ENCODE data around the gene SHC2. TPM values are rescaled to one million over a fixed set of nuclear protein-coding genes. Genes with fewer than 3 reads are reported as not detected.
"Not testable (repeated sequence)": the region's sequence is repeated elsewhere in the genome, so short reads cannot be mapped to it uniquely, and the experiment has no call there.

Gene SHC2
- total RNA-seq, 1 experiment from 2014 or later = 19.6 TPM

DNA sequence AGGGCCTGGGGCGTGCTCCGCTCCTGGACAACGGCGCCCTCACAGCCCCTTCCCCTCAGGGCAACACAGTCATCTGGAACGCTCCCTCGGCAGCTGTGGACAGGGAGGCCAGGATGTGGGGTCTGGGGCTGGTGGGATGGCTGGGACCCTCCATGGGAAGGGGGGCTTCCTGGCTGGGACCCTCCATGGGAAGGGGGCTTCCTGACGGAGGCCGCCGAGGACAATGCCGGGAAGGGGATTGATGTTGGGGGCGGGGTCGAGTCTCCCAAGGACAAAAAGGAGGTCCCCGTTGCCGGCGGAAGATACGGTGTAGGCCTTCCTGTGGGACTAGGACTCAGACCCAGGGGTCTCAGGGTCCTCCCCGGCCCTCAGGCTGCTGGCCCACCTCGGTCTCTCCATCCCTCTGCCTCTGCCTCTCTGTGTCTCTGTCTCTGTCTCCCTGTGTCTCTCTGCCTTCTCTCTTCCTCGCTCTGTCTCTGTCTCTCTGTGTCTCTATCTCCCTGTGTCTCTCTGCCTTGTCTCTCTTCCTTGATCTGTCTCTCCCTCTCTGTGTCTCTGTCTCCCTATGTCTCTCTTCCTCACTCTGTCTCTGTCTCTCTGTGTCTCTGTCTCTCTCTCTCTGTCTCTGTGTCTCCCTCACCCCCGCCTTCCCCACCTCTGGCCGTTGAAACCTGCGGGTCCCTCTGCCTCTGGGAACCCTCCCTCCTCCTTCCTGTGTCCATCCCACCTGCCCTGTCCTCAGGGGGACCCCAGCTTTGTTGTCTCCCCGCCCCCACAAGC, 32.7 kb upstream of the SHC2 start:
- no peak for DNase-seq (ENCODE audit: low spot score)

DNA sequence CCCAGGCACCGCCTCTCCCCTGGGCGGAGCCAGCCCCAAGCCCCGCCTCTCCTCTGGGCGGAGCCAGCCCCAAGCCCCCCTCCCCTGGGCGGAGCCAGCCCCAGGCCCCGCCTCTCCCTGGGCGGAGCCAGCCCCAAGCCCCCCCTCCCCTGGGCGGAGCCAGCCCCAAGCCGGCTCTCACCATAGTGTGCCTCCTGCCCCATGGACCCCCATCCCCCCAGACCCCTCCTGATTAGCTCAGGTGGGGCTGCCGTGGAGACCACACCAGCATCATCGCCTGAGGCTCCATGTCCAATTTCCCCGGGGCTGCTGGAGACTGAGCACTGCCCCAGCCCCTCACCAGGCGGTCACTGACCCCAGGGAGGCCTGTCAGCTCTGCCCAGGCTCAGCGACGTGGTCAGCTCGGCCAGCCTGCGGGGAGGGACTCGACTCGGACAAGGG, 31.3 kb upstream of the SHC2 start:
- DNase-seq (ENCODE audit: low spot score) = no peak

DNA sequence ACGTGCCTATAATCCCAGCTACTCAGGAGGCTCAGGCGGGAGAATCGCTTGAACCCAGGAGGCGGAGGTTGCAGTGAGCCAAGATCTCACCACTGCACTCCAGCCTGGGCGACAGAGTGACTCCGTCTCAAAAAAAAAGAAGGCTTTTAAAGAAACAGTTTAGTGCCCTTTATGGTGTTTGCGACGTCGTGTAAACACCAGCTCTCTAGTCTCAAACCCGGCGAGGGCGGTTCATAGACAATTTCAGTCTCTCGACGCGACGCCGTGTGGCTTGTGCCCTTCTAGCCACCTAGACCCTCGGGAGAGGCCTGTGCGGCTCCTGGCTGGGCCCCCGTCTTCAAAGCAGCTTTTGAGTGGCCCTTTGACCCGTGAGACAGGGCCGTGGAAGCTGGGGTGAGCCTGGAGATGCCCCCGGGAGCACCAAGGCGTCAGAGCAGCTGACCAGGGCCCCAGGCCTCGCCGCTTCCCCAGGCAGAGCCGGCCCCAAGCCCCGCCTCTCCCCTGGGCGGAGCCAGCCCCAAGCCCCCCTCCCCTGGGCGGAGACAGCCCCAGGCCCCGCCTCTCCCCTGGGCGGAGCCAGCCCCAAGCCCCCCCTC, 30.4 kb upstream of the SHC2 start:
- no peak for DNase-seq (ENCODE audit: low spot score)

DNA sequence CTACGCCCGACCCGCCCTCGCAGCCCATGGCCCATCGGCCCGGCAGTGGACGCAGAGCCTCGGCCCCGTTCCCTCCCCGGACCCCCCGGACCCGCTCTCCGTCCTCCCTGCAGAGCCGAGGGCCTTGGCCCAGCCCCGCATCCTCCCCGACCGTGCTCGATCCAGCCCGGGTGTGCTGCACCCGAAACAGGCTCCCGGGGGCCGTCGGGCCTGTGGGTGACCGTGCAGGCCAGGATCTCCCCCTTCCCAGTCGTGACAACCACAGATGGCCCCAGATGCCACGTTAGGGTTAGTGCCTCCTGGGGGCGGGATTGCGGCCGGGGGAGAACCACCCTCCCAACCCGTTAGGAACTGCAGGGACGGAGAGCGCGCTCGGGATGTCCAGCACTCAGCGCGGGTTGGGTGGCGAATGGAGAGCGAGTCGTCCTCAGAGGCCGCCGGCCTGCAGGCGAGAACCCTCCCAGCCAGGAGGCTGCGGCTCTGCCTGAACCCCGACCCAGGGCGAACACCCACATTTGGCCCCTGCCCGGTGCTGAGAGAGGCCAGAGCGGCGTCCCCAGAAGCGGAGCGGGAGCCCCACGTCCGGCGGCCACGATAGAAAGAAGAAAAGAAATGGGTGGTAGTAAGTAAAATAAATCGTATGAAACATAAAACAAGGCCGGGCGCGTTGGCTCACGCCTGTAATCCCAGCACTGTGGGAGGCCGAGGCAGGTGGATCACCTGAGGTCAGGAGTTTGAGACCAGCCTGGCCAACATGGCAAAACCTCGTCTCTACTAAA, 28.8 kb upstream of the SHC2 start:
- DNase-seq (ENCODE audit: low spot score) = no peak

DNA sequence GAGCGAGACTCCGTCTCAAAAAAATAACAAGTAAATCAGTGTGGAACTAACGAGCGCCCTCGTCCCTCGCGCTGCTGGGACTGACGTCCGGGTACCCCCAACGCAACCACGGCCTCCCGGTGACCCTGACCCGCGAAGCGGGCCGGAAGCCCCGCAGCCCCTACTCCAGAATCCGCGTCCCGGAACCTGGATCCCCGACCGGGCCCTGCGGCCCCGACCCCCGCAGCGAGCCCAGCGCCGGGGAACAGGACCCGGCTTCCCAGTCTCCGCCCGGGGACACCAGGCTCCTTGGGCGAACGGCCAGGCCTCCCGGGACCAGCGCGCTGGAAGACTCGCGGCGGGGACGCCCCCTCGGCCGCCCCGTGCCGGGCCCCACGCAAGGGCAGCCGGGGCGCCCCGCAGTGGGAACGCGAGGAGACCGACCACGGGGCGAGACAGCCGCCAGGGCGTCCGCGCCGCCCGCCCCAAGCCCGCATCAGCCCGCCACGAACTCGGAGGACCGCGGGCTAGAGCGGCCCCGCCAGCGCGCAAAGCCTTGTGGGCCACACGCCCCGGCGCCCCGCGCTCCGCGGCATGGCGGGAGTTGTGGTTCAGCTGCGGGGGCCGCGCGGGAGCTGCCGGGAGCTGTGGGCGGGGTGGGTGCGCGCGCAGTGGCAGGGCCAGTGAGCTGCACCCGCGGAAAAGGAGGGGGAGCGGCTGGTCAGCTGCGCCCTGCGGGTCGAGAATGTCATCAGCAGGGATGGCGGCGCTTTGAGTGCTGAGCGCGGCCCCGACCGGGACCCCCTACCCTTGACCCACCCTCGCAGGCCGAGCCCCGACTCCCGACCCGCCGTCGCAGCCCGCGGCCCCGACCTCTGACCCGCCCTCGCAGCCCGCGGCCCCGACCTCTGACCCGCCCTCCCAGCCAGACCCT, 27.9 kb upstream of the SHC2 start:
- peak; percentile 83 for DNase-seq (ENCODE audit: low spot score)

DNA sequence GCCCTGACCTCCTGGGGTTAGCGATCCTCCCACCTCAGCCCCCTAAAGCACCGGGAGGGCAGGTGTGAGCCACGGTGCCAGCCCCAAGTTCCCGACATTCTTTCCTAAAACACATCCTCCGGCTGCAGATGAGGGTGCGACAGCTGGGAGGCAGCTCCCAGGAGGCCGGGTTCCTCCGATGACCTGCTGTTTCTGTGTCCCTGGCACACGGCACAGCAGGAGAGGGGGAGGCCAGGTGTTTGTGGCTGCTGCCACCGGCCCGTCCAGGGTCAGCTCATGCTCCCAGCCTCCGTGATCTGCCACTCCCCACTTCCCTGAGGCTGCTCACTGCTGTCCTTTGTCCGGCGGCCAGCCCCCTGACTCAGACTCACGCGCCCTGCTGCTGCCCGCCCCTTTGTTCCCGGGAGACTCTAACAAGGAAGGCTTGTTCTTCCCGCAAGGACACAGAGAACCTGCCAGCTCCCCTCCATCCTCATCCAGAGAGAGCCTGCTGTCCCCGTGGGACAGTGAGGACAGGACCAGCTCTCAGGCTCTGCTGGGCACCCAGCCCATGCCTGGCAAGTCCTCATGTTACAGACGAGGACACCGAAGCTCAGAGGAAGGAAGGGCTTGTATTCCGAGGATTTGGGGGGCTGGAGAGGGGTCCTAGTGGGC, 24.9 kb upstream of the SHC2 start:
- DNase-seq (ENCODE audit: low spot score) = peak; percentile 83

DNA sequence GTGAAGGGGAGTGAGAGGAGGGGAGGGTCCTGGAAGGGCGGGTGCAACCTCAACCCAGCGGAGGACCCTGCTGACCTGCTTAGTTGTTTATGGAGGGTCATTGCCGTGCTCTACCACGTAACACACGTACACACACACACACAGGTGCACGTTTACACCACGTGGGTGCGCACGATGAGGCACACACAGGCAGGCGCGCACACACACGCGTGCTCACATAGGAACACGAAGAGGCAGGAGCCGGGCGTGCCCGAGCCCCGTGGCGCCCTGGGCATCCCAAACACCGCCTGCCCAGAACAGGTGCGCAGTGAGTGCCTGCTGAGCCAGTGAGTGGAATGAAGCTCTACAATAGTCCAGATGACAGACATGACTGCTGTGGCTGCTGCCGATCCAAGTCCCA, 24.2 kb upstream of the SHC2 start:
- DNase-seq (ENCODE audit: low spot score) = no peak

DNA sequence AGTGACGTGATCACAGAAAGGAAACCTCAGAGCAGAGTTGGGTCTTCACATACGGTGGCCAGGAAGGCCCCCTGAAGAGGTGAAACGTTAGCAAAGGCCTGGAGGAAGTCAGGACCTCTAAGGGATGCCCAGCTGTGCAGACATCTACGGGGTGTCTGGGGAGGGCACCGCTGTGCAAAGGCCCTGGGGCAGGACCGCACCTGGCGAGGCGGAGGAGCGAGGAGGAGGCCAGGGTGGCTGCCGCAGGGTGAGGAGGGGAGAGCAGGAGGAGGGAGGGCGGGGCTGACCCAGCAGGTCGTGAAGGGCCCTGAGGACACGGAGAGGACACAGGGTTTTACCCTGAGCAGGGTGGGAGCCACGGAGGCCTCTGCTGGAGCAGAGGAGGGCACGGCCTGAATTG, 23.7 kb upstream of the SHC2 start:
- no peak for DNase-seq (ENCODE audit: low spot score)

DNA sequence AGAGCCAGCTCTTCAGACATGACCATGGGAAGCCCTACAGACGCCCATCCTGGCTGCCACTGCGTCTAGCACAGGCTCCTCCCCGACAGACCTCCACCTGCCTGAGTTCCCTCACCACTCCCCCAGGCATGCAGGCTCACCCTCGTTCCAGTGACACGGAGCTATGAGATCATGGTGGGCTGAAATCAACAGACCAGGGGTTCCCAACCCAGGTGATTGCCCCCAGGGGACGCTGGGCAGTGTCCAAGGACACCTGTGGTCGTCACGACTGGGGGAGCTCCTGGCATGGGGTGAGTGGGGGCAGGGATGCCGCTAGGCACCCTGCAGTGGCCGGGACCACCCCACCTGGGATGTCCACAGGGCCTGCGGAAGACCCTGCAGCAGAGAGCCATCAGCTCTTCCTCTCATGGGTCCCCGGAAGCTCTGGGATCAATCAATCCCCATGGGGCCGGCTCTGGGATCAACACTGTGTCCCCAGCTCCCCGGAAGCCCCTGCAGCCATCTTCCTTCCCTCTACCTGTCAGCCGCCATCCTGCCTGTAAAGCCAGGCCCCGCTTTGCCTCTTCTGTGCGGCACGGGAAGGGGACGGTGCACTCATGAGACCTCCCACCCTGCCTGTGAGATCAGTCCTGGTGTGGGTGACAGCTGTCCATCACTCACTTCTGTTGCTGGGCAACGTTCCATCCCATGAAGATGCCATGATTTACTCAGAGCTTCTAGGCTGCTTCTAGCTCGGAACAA, 22.7 kb upstream of the SHC2 start:
- no peak for DNase-seq (ENCODE audit: low spot score)

DNA sequence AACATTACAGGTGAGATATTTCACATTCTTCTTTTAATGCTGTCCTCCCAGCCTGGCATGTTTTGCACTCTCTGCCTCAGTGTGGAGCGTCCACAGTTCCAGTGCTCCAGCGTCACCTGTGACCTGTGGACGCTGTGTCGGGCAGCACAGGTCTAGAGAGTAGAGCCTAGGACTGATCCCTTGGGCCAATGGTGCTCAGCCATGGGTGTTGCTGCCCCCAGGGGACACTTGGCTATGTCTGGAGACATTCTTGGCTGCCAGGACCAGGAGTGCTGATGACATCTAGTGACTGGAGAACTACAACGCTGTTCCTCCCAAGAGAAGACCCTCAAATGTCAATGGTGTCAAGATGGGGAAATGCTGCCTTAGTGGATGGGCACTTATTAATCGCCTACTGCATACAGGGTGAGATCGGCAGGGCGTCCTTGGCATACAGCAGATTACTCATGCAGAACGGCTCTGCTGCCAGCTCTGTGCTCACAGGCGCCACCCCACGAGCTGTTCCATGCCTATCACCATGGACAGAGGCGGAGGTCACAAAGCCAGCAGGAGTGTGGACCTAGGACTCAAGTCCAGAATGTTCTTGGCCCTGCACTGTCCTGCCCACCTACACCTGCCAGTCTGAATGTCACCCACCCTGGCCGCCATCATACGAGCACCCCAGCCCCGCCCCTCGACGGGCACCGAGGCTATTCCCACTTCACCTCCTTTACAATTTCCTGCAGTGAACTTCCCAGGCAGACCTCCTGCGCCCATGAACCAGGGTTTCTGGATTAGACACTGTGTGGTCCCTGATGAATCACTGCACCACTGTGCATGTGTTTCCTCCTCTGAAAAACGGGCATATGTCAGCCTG, 21.6 kb upstream of the SHC2 start:
- peak; percentile 70 for DNase-seq (ENCODE audit: low spot score)

DNA sequence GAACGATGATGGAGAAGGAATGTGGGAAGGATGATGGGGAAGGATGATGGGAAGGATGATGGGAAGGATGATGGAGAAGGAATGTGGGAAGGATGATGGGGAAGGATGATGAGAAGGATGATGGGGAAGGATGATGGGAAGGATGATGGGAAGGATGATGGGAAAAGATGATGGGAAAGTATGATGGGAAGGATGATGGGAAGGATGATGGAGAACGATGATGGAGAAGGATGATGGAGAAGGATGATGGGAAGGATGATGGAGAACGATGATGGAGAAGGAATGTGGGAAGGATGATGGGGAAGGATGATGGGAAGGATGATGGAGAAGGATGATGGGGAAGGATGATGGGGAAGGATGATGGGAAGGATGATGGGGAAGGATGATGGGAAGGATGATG, 20.3 kb upstream of the SHC2 start:
- DNase-seq (ENCODE audit: low spot score) = not testable (repeated sequence)

DNA sequence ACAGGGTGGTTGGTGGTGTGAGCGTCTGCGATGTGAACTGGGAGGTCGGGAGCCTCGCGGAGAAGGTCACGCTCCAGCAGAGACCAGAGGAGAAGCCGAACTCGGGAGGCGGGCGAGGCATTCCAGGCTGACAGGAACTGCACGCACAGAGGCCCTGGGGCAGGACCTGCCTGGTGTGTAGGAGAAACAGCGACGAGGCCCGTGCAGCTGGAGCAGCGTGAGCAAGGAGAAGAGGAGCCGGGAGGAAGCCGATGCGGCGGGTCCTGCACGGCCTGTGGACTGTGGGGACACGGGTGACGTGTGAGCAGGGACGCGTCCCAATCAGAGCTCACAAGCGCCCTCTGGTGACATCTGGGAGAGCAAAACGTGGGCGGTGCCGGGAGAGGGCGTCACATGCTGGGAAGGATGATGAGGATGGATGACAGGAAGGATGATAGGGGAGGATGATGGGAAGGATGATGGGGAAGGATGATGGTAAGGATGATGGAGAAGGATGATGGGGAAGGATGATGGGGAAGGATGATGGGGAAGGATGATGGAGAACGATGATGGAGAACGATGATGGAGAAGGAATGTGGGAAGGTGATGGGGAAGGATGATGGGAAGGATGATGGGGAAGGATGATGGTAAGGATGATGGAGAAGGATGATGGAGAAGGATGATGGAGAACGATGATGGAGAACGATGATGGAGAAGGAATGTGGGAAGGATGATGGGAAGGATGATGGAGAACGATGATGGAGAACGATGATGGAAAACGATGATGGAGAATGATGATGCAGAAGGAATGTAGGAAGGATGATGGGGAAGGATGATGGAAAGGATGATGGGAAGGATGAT, 19.4 kb upstream of the SHC2 start:
- DNase-seq (ENCODE audit: low spot score) = no peak

DNA sequence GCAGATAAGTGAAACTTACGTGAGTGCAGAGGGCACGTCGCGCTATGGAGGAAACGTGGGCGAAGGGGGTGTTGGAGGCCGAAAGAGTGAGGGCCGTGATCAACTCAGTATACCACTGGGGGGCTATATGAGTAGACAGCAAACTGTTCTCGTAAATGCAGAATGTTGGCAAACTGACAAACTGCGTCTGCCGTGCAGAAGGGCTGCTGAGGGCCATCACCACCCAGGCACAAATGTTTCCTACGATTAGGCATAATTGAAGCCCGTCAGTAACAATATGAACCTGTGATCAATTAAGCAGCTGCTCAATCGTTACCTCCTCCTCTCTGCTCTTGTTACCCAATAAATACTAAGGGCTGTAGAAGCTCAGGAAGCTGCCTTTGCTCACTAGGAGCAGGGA, 18.1 kb upstream of the SHC2 start:
- DNase-seq (ENCODE audit: low spot score) = no peak

DNA sequence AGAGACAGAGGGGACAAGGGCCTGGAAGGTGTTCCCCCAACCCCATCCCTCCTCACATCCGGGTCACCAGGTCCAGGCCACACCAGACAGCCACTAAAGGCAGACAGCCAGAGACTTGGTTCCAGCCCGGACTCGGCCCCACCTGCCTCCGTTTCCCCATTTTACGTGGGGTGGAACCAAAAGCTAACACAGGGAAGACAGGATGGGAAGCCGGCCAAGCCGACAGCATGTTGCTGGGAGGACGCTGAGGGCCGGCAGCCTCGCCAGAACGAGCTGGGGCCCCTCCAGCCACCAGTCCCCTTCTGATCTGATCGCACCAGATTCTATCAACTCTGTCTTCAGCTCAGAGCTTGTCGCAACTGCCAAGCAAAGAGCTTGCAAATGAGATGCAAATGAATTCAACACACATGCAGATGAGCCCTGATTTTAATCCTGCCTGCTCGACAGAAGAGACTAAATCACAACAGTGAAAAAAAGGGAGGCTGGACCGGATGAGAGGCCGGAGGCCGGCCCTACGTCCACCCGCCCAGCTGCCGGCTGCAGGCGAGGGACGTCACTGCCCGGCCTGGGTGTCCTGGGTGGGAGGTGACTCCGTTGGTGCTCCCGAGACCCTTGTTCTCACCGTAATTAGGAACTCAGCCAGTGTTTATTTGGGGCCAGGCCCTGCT, 17.5 kb upstream of the SHC2 start:
- no peak for DNase-seq (ENCODE audit: low spot score)

DNA sequence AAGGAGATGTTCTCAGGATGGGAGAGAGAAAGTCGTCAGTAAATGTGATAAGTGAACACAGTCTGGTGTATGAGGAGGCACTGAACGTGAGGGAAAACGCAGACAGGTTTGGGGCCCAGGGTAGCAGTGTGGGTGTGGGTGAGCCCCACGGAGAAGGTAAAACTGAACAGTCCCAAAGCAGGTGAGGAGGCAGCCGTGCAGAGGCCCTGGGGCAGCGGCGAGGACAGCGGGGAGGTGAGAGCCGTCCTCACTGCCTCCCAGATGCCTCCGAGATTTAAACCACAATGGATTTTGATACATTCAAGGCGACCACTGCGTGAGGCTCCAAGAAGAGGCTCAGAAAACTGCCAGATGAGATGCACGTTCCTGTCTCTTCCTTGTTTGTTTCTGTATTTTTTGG, 14.5 kb upstream of the SHC2 start:
- no peak for DNase-seq (ENCODE audit: low spot score)

DNA sequence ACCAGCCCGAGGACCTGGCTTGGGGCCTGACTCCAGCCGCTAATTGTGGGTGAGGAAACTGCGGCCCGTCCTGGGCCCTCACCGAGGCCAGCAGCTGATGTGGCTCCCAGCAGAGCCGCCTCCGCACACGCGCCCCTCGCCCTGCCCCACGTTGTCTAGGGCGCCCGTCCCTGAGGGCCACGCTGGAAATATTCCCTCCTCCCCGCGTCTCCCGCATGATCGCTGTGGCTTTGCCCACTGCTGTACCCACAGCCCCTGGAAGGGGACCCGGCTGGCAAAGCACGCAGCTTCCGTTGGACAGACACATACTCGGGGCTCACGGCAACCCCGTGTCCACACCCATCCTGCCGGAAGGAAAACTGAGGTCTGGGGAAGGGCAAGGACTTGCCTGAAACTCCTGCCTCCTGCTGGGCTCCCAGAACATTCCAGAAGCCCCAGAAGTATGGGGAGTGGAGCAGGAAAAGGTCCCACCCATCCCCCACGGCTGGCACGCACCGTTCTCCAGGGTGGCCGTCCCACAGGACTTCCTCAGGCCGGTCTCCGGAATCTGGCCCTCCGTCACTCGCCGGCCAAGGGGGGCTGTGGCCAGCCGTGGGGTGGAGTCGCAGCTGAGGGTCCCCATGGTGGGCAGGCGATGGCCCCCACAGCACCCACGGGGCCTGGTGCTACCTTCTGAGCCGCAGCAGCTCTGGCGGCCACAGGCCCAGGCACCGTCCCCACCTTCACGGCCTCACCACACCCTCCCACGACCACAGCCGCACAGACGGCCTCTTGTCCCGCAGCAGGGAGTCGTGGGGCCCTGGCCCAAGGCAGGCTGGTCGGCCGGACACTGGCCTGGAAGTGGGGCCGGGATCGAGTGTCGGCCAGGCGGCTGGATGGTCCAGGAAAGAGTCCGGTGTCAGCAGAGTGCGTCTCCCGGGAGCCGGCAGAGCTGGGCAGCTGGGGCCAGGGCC, 13.6 kb upstream of the SHC2 start:
- DNase-seq (ENCODE audit: low spot score) = no peak
